HG02938 (cell line): ENCODE data around the gene AKR7A3.
"Not testable (repeated sequence)": the region's sequence is repeated elsewhere in the genome, so short reads cannot be mapped to it uniquely, and the experiment has no call there.

Source experiments
- ATAC-seq: cut with Tn5 transposase; IDR thresholded peaks from one replicate; pipeline ENCODE4 v1.9.1; 2021; ENCODE audit warnings: mild to moderate bottlenecking, moderate library complexity; ENCODE audit not compliant: unreplicated experiment

The AKR7A3 gene

DNA sequence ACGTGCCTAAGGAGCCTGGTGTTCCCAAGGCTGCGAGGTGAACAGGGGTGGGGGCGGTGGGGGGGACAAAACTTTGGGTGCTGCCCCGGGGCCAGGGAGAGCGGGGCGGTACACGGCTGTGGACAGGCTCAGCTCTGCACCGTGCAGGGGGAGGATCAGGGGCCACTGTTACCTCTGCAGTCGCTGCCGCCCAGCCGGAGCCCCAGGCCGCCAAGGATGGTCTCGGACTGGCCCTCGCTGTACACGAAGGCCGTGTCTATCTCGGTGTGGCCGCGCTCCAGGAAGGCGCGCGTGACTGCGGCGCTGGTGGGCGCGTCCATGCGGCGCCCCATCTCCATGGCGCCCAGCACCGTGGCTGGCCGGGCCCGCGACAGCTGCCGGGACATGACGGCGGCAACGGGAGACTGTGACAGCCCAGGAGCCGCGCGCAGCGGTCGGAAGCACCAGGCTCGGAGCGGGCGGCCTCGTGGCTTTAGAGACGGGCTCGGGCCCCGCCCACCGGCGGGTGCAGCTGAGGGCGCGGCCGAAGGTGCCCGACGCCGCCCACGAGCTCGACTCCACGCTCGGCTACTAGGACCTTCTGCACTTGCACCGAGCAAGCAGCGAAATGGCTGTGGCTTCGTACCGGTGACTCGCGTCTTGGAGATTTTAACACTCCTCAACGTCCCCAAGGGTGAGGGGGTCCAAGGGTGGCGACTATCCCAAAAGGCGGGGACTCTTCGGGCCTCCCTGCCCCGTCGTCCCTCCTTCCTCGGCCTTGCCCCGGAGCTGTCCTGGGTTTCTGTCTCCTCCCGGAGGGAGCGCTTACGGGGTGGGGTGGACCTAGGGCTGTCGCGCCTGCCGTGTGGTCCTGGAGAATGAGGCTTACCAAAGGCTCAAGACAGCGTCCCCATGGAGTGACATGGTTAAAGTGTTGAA, at the start of gene AKR7A3:
TSS of gene AKR7A3 (minus strand) at position 447 of the 918 bp plus-strand sequence. CDS start at position 386, 61 bp downstream.
- ATAC-seq = not testable (repeated sequence)

DNA sequence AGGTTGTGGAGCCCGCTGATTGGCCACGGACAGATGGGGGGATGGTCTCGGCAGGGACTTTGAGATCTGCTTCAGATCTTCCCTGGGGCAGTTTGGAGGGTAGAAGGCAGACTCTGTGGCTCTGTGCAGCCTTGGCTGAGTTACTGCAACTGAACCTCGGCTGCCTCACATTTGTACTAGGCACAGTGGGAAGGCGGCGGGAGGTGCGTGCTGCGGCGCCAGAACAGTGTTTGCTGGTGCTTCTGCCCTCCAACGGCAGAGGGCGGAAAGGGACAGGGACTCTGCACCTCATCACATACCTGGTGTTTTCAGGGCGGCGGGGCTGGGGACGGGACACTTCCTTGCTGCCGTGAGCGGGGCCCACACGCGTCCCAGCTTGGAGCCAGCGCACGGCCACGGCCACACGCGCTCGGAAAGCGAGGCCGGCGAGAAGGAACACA, 49.8 kb upstream of the AKR7A3 start:
- no peak for ATAC-seq

DNA sequence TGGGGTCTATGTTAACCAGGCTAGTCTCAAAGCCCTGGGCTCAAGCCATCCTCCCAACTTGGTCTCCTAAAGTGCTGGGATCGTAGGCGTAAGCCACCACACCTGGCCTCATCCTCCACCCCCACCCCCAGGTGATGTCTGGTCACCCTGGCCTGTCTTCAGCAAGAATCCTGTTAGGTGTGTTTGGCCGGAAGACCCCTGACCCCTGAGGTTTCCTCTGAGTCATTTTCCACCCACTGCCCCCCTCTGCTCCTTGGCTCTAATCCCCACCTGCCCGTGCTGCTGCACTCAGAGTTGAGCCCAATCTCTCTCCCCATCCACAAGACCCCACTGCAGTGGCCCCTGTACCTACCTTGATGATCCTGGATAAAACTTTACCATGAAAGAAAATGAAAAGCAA, 48.7 kb upstream of the AKR7A3 start:
- no peak for ATAC-seq

DNA sequence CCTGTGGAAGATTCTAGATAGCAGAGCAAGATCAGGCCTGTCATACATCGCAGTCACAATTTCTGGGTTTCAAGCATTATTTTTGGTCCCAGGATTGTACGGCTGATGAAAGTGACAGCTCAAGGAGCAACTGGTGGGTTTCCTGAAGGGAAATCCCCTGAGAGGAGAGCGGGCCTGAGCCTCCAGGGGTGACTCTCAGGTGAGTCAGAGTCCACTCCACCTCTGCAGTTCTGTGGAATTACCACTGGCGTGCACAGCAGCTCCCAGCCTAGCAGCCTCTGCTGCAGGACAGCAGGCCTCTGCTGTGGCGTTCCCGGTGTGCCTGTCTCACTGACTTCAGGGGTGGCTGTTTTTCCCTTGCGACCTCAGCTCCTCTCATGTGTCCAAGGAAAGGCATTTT, 48.0 kb upstream of the AKR7A3 start:
- ATAC-seq = no peak

DNA sequence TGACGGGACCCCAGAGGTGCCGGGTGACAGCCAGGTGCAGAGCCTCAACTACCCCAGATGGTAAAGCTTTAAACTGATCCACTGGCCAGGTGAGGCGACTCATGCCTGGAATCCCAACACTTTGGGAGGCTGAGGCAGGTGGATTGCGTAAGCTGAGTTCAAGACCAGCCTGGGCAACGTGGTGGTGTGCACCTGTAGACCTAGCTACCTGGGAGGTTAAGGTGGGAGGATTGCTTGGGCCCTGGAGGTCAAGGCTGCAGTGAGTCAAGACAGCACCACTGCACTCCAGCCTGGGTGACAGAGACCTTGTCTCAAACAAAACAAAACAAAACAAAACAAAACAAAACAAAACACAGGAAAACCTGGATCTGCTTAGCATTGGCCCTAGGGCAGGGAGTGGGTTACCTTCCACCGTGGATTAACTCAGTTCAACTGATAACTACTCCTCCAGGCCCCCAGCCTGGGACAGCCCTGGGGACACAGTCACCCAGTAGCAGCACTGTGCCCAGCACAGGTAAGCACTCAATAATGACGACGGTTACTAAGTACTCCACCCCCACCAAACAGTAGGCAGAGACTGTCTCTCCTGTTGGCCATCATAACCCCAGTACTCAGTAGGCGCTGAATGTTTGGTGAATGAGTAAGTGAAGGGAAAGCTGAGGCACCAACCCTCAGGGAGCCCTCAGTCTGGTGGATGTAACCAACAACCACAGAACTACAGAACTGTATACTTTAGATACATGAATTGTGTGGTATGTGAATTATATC, 45.2 kb upstream of the AKR7A3 start:
- no peak for ATAC-seq

DNA sequence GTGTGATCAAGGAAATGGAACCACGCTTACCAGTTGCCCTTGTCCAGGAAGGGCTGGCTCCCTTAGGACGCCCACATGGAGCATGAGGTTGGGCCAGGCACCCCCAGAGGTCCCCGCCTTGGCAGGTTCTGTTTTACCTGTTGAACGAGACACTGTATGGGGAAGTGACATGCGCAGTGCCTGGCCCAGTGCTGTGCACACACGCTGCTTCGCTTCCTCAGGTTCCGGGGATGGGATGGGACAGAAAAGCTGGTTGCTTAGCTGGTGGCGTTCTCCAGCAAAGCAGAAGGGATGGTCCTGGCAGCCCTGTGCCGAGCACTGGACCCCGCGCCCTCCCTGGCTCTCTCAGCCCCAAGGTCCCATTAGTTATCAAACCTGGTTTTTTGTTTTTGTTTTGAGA, 44.3 kb upstream of the AKR7A3 start:
- no peak for ATAC-seq

DNA sequence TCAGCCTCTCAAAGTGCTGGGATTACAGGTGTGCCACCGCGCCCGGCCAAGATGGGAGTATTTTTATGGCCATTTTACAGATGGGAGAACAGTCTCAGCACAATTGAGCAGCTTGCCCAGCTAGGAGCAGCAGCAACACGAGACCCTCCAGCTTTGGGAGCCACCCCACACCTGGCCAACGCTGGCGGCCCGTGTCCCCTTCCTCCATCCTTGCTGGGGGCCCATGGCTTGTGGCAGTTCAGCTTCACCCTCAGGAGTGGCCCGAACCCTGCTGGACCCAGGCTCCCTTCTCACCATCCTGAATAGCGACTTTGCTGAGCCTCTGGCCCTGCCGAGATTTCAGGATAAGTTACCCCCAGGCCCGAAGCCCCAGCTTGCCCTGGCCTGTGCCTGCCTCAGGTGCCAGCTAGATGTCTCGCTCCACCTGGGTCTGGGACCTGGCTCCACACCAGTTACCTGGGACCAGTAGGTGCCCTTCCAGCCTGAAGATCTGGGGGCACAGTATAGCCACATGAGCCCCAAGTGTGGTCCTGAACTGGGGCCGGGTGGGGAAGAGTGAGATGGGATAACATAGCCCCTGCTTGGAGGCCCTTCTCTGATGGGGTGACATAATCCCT, 42.8 kb upstream of the AKR7A3 start:
- no peak for ATAC-seq

DNA sequence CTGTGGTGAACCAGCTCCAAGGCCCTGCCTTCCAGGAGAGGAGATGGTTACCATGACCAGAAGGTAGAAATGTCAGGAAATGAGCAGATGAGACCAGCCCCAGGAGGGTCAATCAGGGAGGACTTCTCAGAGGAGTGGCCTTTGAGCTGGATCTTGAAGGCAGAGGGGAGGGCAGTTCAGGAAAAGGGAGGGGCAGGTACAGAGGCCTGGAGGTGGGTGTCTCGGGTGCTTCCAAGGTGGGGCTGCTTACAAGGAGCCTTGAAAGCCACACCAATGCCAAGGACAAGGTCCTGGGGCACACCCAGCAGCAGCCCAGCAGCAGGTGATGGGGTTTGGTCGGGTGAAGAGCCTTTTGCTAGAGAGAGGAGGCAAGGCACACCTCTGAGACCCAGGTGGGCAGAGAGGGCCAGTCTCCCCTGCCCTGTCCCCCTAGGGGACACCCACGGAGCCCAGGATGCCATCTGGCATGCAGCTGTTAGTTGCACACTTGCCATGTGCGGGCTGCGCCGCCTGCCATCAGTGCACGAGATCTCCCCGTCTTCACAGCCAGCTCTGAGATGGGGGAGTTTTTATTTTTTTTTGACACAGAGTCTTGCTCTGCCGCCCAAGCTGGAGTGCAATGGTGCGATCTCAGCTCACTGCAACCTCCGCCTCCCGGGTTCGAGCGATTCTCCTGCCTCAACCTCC, 42.0 kb upstream of the AKR7A3 start:
- no peak for ATAC-seq

DNA sequence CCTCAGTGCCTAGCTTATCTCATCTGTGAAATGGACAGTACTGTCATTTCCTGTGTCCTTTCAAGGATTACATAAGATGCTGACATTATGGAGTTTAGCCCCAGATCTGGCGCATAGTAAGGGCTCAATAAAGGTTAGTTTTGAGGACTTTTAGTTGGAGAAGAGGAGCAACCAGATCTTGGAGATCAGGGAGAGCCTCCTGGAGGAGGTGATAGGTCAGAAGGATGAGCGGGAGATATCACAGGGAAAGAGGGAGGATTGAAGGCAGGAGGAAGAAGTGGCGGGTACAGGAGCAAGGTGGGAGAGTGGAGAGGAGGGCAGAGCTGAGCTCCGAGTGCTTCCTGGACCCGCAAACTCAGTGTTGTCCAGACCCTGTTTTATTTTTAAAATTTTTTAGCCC, 41.0 kb upstream of the AKR7A3 start:
- no peak for ATAC-seq

DNA sequence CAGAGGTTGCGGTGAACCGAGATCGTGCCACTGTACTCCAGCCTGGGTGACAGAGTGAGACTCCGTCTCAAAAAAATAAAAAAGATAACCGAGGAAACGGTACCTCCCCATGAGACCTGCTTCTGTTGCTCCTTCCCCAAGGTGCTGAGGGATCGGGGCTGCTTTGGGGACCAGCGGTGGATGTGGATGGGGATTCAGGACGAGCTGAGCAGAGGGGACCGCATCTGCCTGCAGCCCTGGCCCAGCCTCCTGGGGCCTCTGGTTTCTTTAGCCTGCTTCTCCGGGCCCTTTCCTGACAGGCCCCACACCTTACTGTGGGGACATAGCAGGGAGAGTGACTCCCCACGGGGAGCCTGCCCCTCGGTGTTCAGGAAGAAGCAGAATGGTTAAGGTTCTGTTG, 40.6 kb upstream of the AKR7A3 start:
- ATAC-seq = no peak

DNA sequence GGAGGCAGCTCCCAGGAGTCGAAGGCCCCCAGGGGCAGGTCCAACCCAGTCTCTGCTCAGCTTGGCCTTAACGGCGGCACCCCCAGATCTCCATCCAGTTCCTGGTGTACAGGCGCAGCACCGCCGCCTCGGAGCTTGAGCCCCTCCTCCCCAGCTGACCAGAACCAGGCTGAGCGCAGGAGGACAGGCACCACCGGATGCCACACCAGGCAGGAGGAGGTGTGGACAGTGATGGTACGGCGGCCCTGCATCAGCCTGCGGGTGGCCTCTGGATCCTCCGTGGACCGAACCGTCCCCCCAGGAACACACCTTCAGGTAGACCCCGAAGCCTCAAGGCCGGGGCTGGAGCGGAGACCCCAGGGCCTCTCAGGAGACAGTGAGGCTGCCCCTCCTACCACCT, 39.9 kb upstream of the AKR7A3 start:
- no peak for ATAC-seq

DNA sequence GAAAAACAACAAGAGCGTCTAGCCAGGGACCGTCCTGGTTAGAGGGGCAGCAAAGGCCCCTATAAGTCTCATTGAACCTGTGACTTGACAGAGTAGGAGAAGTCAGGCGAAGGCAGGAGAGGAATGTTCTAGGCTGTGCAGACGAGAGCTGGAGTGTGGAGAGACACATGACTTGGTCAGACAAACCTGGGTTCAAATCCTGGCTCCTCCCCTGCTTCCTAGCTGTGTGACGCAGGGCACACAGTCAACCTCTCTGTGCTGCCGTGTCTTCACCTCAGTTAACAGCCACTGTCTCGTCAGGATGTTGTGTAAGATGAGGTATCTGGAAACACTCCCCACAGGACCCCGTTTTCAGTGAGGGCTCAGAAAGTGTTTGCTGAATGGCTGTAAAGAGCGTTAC, 39.2 kb upstream of the AKR7A3 start:
- ATAC-seq = no peak

DNA sequence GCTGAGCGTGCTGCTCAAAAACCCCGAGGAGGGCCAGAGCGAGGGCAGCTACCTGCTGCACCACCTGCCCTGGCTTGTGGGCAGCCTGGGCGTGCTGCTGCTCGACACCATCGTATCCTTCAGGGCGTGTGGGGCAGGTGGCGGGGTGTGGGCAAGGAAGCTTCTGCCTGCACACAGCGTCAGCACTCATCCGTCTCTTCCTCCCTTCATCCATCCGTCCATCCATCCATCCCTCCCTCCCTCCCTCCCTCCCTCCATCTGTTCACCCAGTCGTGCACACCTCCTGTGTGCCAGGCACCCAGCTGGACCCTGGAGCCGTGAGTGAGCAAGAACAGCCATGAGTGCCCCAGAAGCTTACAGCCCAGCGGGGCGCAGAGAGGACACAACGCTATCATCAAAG, 38.7 kb upstream of the AKR7A3 start:
- ATAC-seq = no peak

DNA sequence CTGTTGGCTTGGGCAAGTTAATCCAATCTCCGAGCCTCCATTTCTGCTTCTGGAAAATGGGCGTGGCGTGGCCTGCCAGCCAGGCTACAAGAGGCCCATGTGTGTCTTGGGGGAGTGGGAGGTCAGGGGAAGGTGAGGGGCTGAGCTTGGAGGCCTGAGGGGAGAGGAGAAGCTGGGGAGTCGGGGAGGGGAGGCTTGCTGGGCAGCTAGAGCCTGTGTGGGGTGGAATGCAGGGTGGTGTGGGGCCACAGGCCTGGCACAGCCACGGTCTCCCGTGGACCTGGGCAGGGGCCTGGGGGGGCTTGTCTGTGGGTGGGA, 38.1 kb upstream of the AKR7A3 start:
- no peak for ATAC-seq

DNA sequence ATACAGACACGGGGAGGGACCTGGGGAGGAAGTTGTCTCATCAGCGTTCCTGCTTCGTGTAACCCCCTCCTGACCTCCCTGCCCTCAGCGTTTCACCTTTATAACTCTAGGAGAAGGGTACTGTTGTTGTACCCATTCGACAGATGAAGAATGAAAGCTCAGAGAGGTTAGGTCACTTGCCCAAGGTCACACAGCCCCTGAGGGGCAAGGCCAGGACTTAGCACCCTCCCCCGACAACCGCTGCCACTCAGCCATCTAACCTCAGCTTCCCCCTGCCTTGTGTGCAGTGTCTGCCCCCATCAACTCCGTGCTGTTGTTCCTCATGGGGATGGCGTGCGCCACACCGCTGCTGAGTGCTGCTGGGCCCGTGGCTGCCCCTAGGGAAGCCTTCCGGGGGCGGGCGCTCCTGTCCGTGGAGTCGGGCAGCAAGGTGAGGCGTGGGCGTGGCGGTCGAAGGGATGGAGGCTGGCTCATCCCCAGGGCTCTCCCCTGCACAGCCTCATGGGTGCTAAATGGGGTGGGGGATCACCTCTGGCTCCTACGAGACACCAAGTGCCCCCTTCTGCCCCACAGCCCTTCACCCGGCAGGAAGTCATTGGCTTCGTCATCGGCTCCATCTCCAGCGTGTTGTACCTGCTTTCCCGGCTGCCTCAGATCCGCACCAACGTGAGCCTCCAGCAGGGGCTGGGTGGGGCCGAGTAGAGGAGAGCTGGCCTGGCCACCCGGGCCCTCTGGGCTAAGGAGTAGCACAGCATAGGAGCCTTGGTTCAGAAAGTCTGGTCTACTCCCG, 37.6 kb upstream of the AKR7A3 start:
- ATAC-seq = no peak

DNA sequence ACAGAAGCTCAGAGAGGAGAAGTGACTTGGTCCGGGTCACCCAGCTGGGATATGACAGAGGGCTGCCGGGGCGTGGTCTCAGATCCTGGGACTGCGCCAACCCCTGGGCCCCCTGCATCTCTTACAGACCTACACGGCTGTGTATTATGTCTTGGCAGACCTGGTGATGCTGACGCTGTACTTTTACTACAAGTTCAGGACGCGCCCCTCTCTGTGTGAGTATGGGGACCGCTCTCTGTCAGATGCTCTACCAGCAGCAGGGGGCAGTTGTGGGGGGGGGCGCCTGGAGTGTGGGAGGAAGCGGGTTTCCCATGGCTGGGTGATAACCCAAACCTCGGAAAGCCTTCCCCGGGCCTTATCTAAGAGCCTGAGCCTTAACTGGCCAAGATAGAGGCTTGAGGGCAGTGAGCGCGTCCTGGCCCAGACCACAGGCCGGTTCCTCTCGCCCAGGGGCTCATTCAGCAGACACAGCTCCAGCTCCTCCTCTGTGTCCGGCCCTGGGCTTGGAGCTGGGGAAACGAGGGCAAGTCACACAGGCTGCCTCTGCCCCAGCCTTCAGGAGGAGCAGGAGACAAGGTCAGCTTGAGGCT, 36.9 kb upstream of the AKR7A3 start:
- ATAC-seq = no peak

DNA sequence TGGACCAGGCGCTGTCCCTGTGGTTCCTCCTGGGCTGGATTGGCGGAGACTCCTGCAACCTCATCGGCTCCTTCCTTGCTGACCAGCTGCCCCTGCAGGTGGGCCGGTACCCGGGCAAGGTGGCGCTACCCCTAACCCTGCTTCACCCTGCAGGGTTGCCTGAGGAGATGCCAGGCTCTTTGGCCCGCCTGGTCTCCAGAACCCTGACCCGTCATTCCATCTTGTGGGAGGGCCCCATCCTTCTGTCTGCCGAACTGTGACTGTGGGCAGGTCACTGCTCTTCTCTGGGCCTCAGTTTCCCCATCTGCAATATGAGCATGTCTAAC, 36.1 kb upstream of the AKR7A3 start:
- ATAC-seq = no peak

DNA sequence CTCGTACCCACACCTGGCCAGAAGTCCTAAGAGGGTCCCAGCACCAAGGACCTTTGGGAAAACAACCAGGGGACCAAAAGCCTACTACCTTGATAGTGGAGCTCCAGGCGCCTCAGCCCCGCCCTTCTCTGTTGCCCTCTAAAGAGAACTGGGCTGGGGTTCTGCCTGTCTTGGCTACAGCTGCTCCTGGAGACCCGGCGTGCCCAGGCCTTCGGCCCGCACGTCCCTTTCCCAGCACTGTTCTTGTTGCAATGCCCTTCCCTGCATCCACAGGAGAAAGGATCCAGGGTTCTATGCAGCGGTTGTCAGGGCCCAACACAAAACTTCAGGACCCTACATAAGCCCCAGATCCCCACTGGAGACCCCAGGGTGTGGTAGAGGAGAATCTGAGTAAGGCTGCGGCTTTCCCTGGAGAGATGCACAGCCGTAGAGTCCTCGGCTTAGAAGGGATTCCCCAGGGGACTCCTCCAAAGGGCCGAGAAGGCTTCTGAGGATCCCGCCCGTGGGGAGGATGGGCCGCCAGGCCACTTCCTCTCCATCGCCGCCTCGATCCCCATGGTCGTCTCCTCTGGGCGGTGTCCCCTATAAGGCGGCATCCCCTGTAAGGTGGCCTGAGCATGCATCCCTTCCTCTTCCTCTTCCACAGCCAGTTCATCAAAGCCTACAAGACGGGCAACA, 35.6 kb upstream of the AKR7A3 start:
- no peak for ATAC-seq

DNA sequence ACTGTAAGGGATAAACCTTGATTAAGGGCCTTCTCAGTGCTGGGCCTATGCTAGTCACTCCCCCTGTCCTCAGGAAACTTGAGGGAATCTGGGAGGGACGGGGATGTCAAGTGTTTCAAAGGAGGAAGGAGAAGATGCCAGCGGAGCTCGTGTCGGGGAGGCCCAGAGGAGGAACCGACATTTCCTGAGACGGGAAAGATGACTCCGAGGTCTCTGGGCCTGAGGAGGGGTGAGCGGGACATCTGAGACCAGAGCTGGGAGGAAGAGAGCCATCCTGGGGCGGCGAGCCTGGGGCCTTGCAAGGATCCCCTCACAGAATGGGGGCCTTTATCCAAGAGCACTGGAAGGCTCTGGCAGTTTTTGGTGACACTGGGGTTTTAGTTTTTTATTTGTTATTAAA, 33.9 kb upstream of the AKR7A3 start:
- no peak for ATAC-seq

DNA sequence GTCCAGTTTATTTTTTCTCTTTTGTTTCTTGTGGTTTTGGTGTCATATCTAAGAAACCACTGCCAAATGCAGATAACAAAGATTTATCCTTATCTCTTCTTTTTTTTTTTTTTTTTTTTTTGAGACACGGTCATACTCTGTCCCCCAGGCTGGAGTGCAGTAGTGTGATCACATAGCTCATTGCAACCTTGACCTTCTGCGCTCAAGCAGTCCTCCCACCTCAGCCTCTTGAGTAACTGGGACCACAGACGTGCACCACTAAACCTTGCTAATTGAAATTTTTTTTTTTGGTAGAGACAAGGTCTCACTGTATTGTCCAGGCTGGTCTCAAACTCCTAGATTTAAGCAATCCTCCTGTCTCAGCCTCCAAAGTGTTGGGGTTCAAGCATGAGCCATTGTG, 32.5 kb upstream of the AKR7A3 start:
- ATAC-seq = no peak
